Heart left ventricle (tissue), 16 donors: Measurements from ENCODE around the gene FAM32A. TPM values are rescaled to one million over a fixed set of nuclear protein-coding genes. Genes with fewer than 3 reads are reported as not detected.

Source experiments
- ATAC-seq, 4 donors: fragments of 200-7000 bp; cut with Tn5 transposase; one replicate each; pipeline ENCODE4 v1.9.1; 2020 to 2022; ENCODE audit warnings: moderate library complexity in 4 of 4, mild to moderate bottlenecking in 3 of 4, moderate number of reproducible peaks in 1 of 4
- DNase-seq, 5 donors: peaks; one replicate each; pipeline ENCODE4 v3.0.0-alpha.2; 2020
- H3K27ac ChIP-seq, 12 donors: fragments of 200-600 bp; sonication (generic) in 4 of 12; one replicate each; pipeline versions ENCODE4 v1.5.0 to v1.8.0; 2016 to 2022; ENCODE audit warnings: mild to moderate bottlenecking in 2 of 12
- H3K27me3 ChIP-seq, 9 donors: fragments of 200-600 bp; sonication (generic) in 2 of 9; one replicate each; pipeline versions ENCODE4 v1.5.1 to v1.8.0; 2016 to 2022; ENCODE audit warnings: mild to moderate bottlenecking in 3 of 9
- H3K36me3 ChIP-seq, 9 donors: fragments of 200-600 bp; sonication (generic) in 2 of 9; one replicate each; pipeline versions ENCODE4 v1.5.0 to v1.8.0; 2018 to 2022; ENCODE audit warnings: mild to moderate bottlenecking in 2 of 9
- H3K4me1 ChIP-seq, 12 donors: fragments of 200-600 bp; sonication (generic) in 4 of 12; one replicate each; pipeline versions ENCODE4 v1.5.0 to v1.8.0; 2016 to 2022; ENCODE audit warnings: mild to moderate bottlenecking in 3 of 12
- H3K4me3 ChIP-seq, 12 donors: fragments of 200-600 bp; sonication (generic) in 4 of 12; one replicate each; pipeline versions ENCODE4 v1.5.0 to v1.8.0; 2017 to 2022; ENCODE audit warnings: mild to moderate bottlenecking in 9 of 12, moderate library complexity in 4 of 12
- H3K9me3 ChIP-seq, 12 donors: fragments of 200-600 bp; sonication (generic) in 4 of 12; one replicate each; pipeline versions ENCODE4 v1.5.0 to v1.8.0; 2016 to 2022; ENCODE audit warnings: mild to moderate bottlenecking in 1 of 12
- POLR2A ChIP-seq, 2 donors: fragments of 450-650 bp; IDR thresholded peaks; one replicate each; pipeline ENCODE4 v1.6.1; 2017; ENCODE audit warnings: antibody characterized with exemption in 2 of 2, mild to moderate bottlenecking in 2 of 2, moderate library complexity in 2 of 2
- WGBS, 4 donors: extraction: QIAGEN DNeasy Blood & Tissue Kit in 2 of 4; methylation state at CpG; one replicate each; pipeline versions ENCODE4 v1.1.5 to v1.1.7; 2013 to 2018; 5-methylcytosine and 5-hydroxymethylcytosine counted together
- intact Hi-C, 10 donors: fragments of 100-400 bp; cut with DNase I; formaldehyde crosslinking; loops; one replicate each; pipeline versions ENCODE4 v1.11.1 to v1.14.2; 2022
- polyA plus RNA-seq, 2 donors: library from polyadenylated mRNA; stranded (reverse); fragments of 200-250 nt; gene quantifications; one replicate each; pipeline ENCODE4 v1.2.3, GENCODE V29; 2013
- total RNA-seq, 9 donors: library from RNA; depleted of rRNA in 2 of 9; stranded (reverse); fragments of >200 nt in 2 of 9; fragmentation: NEBNext Ultra II Directional in 3 of 9; extraction: Animal tissue kit (Norgen Biotek cat#: 25700) in 3 of 9; gene quantifications; one replicate each; pipeline versions ENCODE4 v1.1.0 to v1.2.4, GENCODE V29; 2016 to 2023
- TF ChIP-seq, protein P1 (sequence below), 12 donors: fragments of 200-600 bp; sonication (generic) in 4 of 12; IDR thresholded peaks; one replicate each; pipeline versions ENCODE4 v1.5.0 to v1.8.0; 2018 to 2022; ENCODE audit warnings: antibody characterized with exemption in 12 of 12, mild to moderate bottlenecking in 5 of 12
- donor health status: ischemic (EF 13 %, LVEDD 7.1; RV severe dilation, severe dysfunction).
- donor health status: healthy with polysubstance abuse.
- donor health status: DM: no; HTN: yes; CAD: no.
- donor health status: DM: no; HTN: no; CAD: no.
- donor health status: ischemic (EF 25% LVEDD 6.9; RV normal size, moderate dysfunction).
- donor health status: ischemic (EF 25% LVEDD 5.7; RV mildly dilated, moderate dysfunction).
- donor health status: healthy.
- donor health status: DM: yes; HTN: yes; CAD: no.
- donor health status: ischemic (EF 35%, LVEDD 5.7; RV mildly dilated, moderate dysfunction).
- donor health status: nonischemic (EF 11% LVEDD 7.7; RV severe dilation, severe dysfunction).
- donor health status: DM: yes; HTN: yes; CAD: no.
- donor health status: PGD.
- donor health status: ischemic (EF 29% LVEDD 5.4; RV normal size, mild dysfunction).
- donor health status: nonischemic (EF 23%, LVEDD 6.1; RV moderate dilation, normal function).

FAM32A gene
- total and polyA plus RNA-seq, 11 donors: 32.0 to 94.5 (median 37.5) TPM

DNA sequence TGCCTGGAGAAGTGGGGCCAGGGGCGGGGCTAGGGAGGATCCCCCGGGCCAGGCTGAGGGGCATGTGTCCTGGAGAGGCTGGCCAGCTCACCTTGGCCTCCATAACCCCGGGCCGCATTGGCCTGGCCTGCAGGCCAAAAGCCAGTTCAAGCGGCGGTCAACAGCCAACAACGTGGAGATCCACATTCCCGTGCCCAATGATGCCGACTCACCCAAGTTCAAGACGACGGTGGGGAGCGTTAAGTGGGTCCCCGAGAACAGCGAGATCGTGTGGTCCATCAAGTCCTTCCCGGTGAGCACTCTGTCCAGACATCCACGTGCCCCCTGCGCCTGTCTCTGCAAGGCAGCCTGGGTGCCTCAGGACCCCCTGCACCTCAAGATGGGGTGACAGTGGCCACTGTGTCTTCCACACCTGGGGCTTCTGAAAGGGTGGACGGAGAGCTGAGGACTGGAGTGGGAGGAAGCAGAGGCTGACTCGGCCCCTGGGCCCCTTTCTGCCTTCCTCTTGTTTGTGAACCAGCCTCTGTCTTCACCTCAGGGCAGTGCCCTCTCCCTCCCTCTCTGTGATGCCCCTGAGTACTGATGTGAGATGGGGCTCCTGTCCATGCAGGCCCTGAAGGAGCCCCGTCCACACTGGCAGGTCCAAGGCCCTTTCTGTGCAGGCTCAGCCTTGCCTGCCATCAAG is 43.6 kb downstream of the FAM32A start:
- Histone ChIP-seq H3K27ac (no peak overlapping the region), H3K27me3 (no peaks in the 10 kb centered on the region), H3K4me3 (no peak overlapping the region), H3K4me1 (no peaks in the 10 kb centered on the region), H3K36me3 (peaks cover 5 to 96% (median 91%) of the 10 kb centered on the region in 9 donors), H3K9me3 (no peaks in the 10 kb centered on the region)
- intact Hi-C loops: no loop called here
- ATAC-seq: no peak
- WGBS, 4 donors: 86 to 90% (median 88%) methylated on average over 19 to 21 of the region's 21 CpGs
- DNase-seq: no peak
- TF ChIP-seq, protein P1, sequence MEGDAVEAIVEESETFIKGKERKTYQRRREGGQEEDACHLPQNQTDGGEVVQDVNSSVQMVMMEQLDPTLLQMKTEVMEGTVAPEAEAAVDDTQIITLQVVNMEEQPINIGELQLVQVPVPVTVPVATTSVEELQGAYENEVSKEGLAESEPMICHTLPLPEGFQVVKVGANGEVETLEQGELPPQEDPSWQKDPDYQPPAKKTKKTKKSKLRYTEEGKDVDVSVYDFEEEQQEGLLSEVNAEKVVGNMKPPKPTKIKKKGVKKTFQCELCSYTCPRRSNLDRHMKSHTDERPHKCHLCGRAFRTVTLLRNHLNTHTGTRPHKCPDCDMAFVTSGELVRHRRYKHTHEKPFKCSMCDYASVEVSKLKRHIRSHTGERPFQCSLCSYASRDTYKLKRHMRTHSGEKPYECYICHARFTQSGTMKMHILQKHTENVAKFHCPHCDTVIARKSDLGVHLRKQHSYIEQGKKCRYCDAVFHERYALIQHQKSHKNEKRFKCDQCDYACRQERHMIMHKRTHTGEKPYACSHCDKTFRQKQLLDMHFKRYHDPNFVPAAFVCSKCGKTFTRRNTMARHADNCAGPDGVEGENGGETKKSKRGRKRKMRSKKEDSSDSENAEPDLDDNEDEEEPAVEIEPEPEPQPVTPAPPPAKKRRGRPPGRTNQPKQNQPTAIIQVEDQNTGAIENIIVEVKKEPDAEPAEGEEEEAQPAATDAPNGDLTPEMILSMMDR (IDR thresholded peaks at IDR 0.05): no peak
- TF ChIP-seq POLR2A (IDR thresholded peaks at IDR 0.05): no peak

DNA sequence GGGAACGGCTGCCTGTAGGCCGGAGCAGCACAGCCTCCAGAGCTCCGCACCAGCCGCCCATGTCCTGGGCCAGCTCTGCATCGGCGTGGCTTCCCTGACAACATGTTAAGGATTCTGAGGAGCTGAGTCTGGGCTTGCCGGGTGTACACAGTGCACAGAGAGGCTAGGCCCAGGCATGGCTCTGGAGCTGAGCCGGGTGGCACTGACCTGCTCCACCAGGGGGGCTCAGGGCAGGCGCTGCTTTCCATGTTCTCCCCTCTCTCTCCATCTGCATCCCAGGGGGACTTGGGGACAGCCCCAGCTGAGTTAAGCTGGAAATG is 44.1 kb downstream of the FAM32A start:
- H3K27me3 ChIP-seq: no peaks in the 10 kb centered on the region
- 93 to 96% (median 95%) methylated on average over 7 to 9 of the region's 9 CpGs for WGBS, 4 donors
- ATAC-seq (no peak), DNase-seq (no peak)
- no peak for TF ChIP-seq POLR2A (IDR thresholded peaks at IDR 0.05)
- TF ChIP-seq, protein P1 (IDR thresholded peaks at IDR 0.05): no peak
- H3K27ac ChIP-seq: no peak overlapping the region
- H3K4me3 ChIP-seq: no peak overlapping the region
- no peaks in the 10 kb centered on the region for H3K4me1 ChIP-seq
- intact Hi-C loops: no loop called here
- no peaks in the 10 kb centered on the region for H3K9me3 ChIP-seq
- H3K36me3 ChIP-seq: peaks cover 5 to 96% (median 91%) of the 10 kb centered on the region in 9 donors

DNA sequence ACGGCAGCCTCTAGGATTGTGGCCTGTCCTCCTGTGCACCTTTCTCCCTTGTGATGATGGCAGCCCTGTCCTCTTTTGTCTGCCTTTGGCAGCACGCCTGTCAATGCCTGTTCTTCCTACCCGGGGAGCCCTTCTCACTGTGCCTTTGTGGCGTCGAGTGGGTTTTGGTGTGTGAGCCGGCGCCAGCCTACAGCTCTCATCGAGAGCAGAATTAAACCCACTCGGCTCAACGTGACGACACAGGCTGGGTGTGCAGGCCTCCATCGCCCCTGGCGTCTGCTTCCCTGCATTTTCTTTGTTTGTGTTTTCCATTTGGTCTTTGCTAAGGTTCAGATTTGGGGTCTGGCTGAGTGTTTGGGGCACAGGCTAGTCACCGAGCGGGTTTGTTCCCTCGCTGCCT is 46.9 kb downstream of the FAM32A start:
- H3K4me1 ChIP-seq: peaks cover 0 to 4% (median 0%) of the 10 kb centered on the region in 12 donors
- ATAC-seq (no peak), DNase-seq (no peak)
- no peaks in the 10 kb centered on the region for H3K9me3 ChIP-seq
- TF ChIP-seq, protein P1 (IDR thresholded peaks at IDR 0.05): no peak
- TF ChIP-seq POLR2A (IDR thresholded peaks at IDR 0.05): no peak
- peaks cover 0 to 92% (median 86%) of the 10 kb centered on the region in 9 donors for H3K36me3 ChIP-seq
- intact Hi-C loops: no loop called here
- WGBS, 4 donors: 93 to 95% (median 94%) methylated on average over 16 of the region's 16 CpGs
- no peak overlapping the region for H3K27ac ChIP-seq
- H3K4me3 ChIP-seq: no peak overlapping the region
- H3K27me3 ChIP-seq: no peaks in the 10 kb centered on the region

DNA sequence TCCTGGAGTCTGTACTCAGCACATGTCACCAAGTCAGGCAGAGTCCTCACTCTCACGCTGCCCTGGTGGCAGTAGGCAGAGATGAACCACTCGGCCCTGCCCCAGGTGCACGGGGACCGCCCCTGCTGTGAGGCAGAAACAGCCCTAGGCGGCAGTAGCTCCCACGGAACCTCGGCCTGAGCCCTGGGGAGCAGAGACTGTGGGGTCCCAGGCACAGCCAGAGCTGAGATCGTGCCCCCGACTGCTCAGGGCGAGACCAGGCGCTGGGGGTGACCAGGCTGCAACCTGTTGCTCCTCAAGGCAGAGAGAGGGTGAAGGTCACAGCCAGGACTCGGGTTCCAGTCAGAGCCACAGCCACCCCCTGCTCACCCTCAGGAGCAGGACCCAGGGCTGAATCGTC is 47.4 kb downstream of the FAM32A start:
- DNase-seq: no peak
- Histone ChIP-seq H3K4me1 (peaks cover 0 to 8% (median 0%) of the 10 kb centered on the region in 12 donors), H3K36me3 (peaks cover 0 to 87% (median 82%) of the 10 kb centered on the region in 9 donors), H3K9me3 (no peaks in the 10 kb centered on the region), H3K27ac (no peak overlapping the region), H3K27me3 (no peaks in the 10 kb centered on the region), H3K4me3 (no peak overlapping the region)
- intact Hi-C loops: no loop called here
- no peak for ATAC-seq
- 87 to 94% (median 91%) methylated on average over 9 to 13 of the region's 13 CpGs for WGBS, 4 donors
- no peak for TF ChIP-seq POLR2A (IDR thresholded peaks at IDR 0.05)
- TF ChIP-seq, protein P1 (IDR thresholded peaks at IDR 0.05): no peak
